ENCODE data around the gene TBC1D8.
"Not testable (repeated sequence)": the region's sequence is repeated elsewhere in the genome, so short reads cannot be mapped to it uniquely, and the experiment has no call there.

The TBC1D8 gene
- 2.2 to 3.6 reads per million in 2 donors for total RNA-seq

DNA sequence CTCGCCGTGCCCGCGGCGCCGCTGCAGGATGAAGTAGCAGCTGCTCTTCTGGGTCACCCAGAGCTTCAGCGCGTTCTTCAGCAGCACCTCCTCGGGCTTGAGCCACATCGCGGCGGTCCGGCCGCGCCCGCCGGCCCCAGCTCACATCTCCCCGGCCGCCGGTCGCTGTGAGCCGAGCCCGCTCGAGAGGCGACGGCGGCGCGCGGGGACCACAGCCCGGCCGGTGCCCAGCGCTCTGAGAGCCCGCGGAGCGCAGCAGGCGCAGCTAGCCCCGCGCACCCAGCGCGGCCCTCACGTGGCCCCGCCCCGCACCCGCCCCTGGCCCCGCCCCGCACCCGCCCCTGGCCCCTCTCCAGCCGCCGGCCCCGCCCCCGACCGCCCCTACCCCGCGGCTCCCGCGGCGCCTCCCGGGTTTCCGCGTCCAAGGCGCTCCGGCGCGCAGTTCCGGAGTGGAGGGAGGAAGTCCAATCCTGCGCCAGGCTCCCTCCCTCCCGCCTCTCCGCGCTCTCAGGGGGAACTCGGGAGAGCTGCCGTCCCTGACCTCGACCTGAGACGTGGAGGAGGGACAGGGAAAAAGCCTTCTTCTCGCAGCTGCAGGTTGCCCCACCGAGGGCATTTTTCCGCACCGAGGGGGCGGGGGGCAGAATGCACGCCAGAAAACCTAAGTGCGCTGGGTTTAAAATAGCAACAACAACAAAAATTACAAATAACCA is at the start of gene TBC1D8:
Gene TBC1D8 (minus strand): TSS at position 237 of the 713 bp plus-strand sequence. CDS start 129 bp downstream, at position 108.
- peak; percentile 54 for DNase-seq

- DNase-seq: no peak
Measured at GRCh38 chr2:101200676-101201075, 49.5 kb upstream of the TBC1D8 start.

- DNase-seq: no peak
Measured at GRCh38 chr2:101199251-101199791, 48.1 kb upstream of the TBC1D8 start.

- DNase-seq: no peak
Measured at GRCh38 chr2:101197814-101198213, 46.6 kb upstream of the TBC1D8 start.

- no peak for DNase-seq
Measured at GRCh38 chr2:101197215-101197745, 46.1 kb upstream of the TBC1D8 start.

DNA sequence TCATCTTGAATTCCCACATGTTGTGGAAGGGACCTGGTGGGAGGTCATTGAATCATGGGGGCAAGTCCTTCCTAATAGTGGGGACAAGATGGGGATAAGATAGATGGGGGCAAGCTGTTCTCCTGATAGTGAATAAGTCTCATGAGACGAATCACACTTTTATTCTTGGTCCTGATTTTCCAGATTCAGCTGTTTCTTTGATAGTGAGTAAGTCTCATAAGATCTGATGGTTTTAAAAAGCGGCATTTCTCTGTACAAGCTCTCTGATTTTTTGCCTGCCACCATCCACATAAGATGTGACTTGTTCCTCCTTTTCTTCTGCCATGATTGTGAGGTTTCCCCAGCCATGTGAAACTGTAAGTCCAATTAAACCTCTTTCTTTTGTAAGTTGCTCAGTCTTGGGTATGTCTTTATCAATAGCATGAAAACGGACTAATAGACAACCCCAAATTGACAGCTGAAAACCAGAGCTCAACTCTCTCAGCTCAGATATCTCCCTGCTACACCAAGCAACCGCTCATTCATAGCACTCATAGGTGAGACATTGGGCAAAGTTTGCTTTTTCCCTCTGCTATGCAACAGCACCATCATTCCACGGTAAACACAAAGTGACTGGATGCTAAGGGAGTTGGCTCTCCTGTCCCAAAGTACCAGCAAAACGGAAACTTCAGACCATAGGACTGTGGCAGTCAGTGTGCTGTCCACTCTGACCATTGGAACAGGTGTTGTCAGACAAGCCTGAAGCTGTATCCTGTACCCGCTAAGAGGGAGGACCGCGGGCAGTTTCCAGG is 44.9 kb upstream of the TBC1D8 start:
- no peak for DNase-seq

DNA sequence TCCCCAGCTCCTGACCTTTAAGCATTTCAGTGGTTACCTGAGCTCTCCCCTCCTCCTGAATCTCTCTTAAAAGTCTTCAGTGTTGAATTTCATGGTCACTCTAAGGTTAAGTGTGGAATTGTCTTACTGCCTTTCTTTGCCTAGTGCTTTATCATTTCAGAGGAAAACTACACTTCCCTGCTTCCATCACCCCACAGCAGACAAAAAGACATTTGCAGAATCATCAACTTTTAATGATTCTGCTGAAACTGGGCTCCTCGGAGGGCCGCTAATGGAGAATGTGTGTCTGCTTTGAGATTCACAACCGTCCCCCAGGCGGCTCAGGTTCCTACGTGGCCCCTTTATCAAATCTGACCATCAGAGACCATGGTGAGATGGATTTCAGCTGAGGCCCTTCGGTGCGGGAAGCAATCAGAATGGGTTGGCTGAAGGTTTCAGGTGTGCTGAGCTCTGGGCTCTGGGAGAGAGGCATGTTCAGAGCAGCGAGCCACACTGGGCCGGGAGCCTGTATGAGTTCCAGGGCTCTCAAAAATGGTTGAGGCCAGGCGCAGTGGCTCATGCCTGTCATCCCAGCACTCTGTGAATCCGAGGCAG is 41.9 kb upstream of the TBC1D8 start:
- DNase-seq: no peak

DNA sequence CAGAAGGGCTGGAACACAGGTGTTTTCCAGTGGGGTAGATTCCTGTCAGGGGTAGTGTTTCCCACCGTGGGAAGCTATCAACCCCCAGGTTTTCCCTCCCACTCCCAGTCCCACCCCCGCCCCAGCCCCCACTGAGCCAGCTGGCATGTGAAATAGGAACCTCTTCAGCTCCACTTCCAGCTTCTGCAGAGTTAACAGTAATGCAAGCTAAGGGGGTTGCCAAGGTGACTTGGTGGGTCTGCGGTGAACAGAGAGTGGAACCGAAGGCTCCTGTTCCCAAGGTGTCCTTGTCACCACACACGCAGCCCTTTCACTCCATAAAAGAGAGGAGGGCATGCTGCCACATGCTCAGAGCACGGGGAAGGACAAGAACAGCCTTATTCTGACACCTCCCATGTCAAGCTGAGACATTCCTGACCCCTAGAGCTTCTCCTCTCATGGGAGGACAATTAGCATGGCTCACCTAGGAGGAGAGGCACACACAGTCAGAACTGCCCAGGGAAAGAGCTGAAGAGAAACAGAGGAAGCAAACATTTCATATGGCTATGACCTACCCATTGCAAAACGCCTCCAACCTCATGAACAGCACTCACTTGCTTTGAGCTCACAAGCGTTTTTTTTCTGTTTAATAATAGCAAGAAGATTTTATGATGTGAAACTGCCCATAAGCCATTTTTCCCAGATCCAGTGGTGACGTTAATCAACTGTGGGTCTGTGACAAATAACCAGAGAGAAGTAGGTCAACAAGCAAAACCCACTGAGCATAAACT is 39.8 kb upstream of the TBC1D8 start:
- no peak for DNase-seq

DNA sequence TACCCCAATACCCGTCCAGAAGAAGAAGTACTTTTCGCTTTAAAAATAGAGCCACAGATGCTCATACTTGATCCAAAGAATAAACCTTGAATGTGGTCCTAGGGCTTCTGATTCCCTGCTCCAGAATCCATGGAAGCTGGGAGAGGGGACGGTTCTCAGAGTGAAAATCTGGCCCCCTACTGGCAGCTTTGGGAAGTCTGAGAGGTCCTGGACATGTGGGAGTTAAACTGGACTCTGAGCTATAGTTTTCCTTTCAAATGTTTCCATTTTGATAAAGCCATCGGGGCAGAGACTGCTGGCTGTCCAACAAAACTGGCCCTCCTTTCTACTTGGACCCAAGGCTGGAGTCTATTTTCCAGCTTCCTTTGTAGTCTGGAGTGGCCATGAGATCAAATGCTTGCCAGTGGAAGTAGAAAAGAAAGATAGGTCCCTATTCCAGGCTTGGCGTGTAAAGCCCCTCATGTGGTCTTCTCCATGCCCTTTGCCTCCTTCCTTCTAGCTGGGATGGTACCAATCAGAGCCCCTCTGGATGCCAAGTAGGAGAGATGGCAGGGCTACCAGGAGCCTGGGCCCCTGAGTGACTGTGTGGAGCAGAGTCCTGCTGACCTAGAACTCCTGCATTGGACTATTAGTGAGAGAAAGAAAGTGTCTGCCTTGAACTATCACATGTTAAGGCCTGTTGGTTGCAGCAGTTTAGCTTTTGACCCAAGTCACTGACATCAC is 37.7 kb upstream of the TBC1D8 start:
- DNase-seq: no peak

DNA sequence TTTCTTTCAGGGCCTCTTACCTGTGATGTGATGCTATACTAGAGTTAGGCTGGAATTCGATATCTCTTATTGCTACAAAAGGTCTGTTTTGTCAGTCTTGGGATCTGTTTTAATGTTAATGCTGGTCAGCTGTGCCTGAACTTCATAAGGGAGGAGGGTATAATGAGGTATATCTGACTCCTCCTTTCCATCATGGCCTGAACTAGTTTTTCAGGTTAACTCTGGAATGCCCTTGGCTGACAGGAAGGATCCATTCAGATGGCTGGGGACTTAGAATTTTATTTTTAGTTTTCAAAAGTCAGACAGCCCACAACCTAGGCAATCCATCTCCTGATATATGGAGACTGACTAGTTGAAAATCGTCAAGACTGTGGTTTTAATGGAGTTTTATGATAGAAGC is 35.9 kb upstream of the TBC1D8 start:
- no peak for DNase-seq

- DNase-seq: no peak
Measured at GRCh38 chr2:101185656-101186055, 34.5 kb upstream of the TBC1D8 start.

GRCh38 chr2:101185085-101185484 is 33.9 kb upstream of the TBC1D8 start:
- DNase-seq: no peak

DNA sequence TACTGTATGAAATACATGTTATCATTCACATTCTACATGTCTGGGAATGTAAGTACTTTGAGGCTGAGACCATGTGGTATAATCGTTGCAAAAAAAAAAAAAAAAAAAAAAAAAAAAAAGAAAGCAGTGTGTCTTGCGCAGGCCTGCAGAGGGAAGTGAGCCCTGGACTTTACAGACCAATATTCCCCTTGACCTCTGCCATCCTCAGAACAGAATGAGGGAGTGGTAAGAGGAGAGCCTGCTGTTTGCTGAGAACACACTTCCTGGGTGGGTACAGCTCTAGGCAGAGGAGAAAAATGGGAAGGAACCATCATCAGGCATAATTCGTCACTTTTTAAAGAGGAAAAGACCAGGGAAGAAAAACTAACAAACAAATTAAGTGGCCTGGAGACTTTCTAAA is 28.8 kb upstream of the TBC1D8 start:
- DNase-seq: no peak

- DNase-seq: no peak
Measured at GRCh38 chr2:101176803-101177202, 25.6 kb upstream of the TBC1D8 start.

DNA sequence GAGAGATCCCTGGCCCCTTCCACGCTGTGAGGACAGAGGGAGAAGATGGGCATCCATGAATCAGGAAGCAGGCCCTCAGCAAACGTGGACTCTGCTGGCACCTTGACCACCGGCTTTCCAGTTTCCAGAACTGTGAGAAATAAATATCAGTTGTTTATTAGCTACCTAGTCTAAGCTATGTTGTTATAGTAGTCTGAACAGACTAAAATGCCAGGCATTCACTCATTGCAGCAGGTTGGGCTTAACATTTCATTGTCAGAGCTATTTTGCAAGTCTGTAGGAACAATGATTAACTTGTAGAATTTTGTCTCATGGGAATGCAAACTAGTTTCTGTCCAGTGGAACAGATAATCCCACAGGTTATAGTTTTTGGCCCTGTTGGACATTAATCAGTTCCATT is 24.8 kb upstream of the TBC1D8 start:
- no peak for DNase-seq

- DNase-seq: no peak
Measured at GRCh38 chr2:101173707-101174295, 22.6 kb upstream of the TBC1D8 start.

- DNase-seq: not testable (repeated sequence)
Measured at GRCh38 chr2:101169822-101170221, 18.6 kb upstream of the TBC1D8 start.

GRCh38 chr2:101168706-101169105 is 17.5 kb upstream of the TBC1D8 start:
- DNase-seq: no peak

GRCh38 chr2:101167532-101167931 is 16.4 kb upstream of the TBC1D8 start:
- not testable (repeated sequence) for DNase-seq

DNA sequence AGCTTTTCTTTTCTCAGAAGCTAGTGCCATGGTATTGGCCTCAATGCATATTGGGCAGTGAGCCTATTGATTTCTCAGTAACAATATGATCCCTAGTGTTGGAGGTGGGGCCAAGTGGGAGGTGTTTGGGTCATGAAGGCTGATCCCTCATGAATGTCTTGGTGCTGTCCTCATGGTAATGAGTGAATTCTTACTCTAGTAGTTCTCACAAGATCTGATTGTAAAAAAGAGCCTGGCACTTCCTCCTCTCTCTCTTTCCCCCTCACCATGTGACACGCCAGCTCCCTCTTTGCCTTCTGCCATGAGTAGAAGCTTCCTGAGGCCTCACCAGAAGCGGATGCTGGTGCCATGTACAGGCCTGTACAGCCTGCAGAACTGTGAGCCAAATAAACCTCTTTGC is 12.8 kb upstream of the TBC1D8 start:
- no peak for DNase-seq
